A549 (cell line): ENCODE measurements around the gene RRAS. TPM values are rescaled to one million over a fixed set of nuclear protein-coding genes. Genes with fewer than 3 reads are reported as not detected.

ENCODE experiments used
- BHLHE40 ChIP-seq: IDR thresholded peaks from 2 replicates; pipeline ENCODE4 v1.6.1; 2012; ENCODE audit warnings: low read depth, low read length, inconsistent platforms
- CBX8 ChIP-seq: fragments of 200-600 bp; sonication (generic); IDR thresholded peaks from 2 replicates; pipeline ENCODE4 v1.6.1; 2016
- CHD2 ChIP-seq: fragments of 150-350 bp; IDR thresholded peaks from 2 replicates; pipeline ENCODE4 v1.6.1; 2014; ENCODE audit warnings: low read length; ENCODE audit not compliant: partially characterized antibody
- CTCF ChIP-seq: fragments of >200 bp; sonication (Bioruptor Twin); formaldehyde crosslinking; IDR thresholded peaks from 3 replicates; pipeline ENCODE4 v1.5.1; 2016
- E2F6 ChIP-seq: IDR thresholded peaks from 2 replicates; pipeline ENCODE4 v1.6.1; 2012; ENCODE audit warnings: low read depth, borderline replicate concordance
- ESRRA ChIP-seq: fragments of 150-350 bp; IDR thresholded peaks from 2 replicates; pipeline ENCODE4 v1.6.1; 2014; ENCODE audit warnings: mild to moderate bottlenecking, low read length, borderline replicate concordance
- HES2 ChIP-seq: fragments of >200 bp; sonication (Bioruptor Twin); formaldehyde crosslinking; IDR thresholded peaks from 2 replicates; pipeline ENCODE4 v1.6.1; 2016
- HOXA7 ChIP-seq: fragments of 250-450 bp; sonication (Bioruptor Pico); IDR thresholded peaks from 2 replicates; pipeline ENCODE4 v1.5.0; 2020; ENCODE audit warnings: mild to moderate bottlenecking, moderate library complexity
- HOXB13 ChIP-seq: fragments of 250-450 bp; sonication (Bioruptor Pico); IDR thresholded peaks from 2 replicates; pipeline ENCODE4 v1.5.0; 2020; ENCODE audit warnings: low read depth, mild to moderate bottlenecking, moderate library complexity
- HOXB5 ChIP-seq: fragments of 250-450 bp; sonication (Bioruptor Pico); IDR thresholded peaks from 2 replicates; pipeline ENCODE4 v1.5.0; 2020; ENCODE audit warnings: mild to moderate bottlenecking, moderate library complexity
- JUN ChIP-seq, 2 experiments: fragments of >200 bp; sonication (Bioruptor Twin); formaldehyde crosslinking; IDR thresholded peaks; 2 replicates in 1 of 2; 3 replicates in 1 of 2; pipeline ENCODE4 v1.6.1; 2016 to 2017
- JUNB ChIP-seq: fragments of >200 bp; sonication (Bioruptor Twin); formaldehyde crosslinking; IDR thresholded peaks from 2 replicates; pipeline ENCODE4 v1.6.1; 2016
- KDM5A ChIP-seq: fragments of 200-600 bp; sonication (generic); IDR thresholded peaks from 2 replicates; pipeline ENCODE4 v1.6.1; 2016; ENCODE audit warnings: antibody characterized with exemption, mild to moderate bottlenecking
- MAFK ChIP-seq: fragments of 450-650 bp; IDR thresholded peaks from 2 replicates; pipeline ENCODE4 v1.6.1; 2014; ENCODE audit not compliant: partially characterized antibody
- MAZ ChIP-seq: fragments of 150-350 bp; IDR thresholded peaks from 2 replicates; pipeline ENCODE4 v1.6.1; 2014; ENCODE audit warnings: antibody characterized with exemption, low read depth, low read length, borderline replicate concordance
- NPAS2 ChIP-seq: fragments of 250-450 bp; sonication (Bioruptor Pico); IDR thresholded peaks from 2 replicates; pipeline ENCODE4 v1.8.0; 2022; ENCODE audit warnings: mild to moderate bottlenecking, moderate library complexity, borderline replicate concordance
- PBX3 ChIP-seq: IDR thresholded peaks from 2 replicates; pipeline ENCODE4 v1.6.1; 2012
- PHF8 ChIP-seq: fragments of 200-600 bp; sonication (generic); IDR thresholded peaks from 2 replicates; pipeline ENCODE4 v1.6.1; 2016; ENCODE audit warnings: low read depth, mild to moderate bottlenecking, antibody characterized with exemption, moderate library complexity, borderline replicate concordance
- POLR2AphosphoS2 ChIP-seq: conservative IDR thresholded peaks from 2 replicates; pipeline ENCODE4 v1.6.1; 2012; ENCODE audit warnings: low read length, improper control_type of control experiment, inconsistent platforms
- RCOR1 ChIP-seq: fragments of 150-350 bp; IDR thresholded peaks from 2 replicates; pipeline ENCODE4 v1.6.1; 2014; ENCODE audit warnings: antibody characterized with exemption, low read length, low read depth
- REST ChIP-seq: fragments of 200-600 bp; sonication (generic); IDR thresholded peaks from 2 replicates; pipeline ENCODE4 v1.6.1; 2016; ENCODE audit warnings: antibody characterized with exemption, mild to moderate bottlenecking, moderate library complexity
- RFX5 ChIP-seq: fragments of 450-650 bp; IDR thresholded peaks from 2 replicates; pipeline ENCODE4 v1.7.1; 2014; ENCODE audit warnings: antibody characterized with exemption, mild to moderate bottlenecking, moderate library complexity
- RNF2 ChIP-seq: fragments of 200-600 bp; sonication (generic); IDR thresholded peaks from 2 replicates; pipeline ENCODE4 v1.6.1; 2016; ENCODE audit warnings: low read depth, mild to moderate bottlenecking, antibody characterized with exemption, moderate library complexity, borderline replicate concordance
- SREBF2 ChIP-seq: fragments of 450-650 bp; IDR thresholded peaks from 2 replicates; pipeline ENCODE4 v1.6.1; 2014; ENCODE audit warnings: mild to moderate bottlenecking, moderate library complexity
- TP53 ChIP-seq: fragments of 250-450 bp; sonication (Bioruptor Pico); IDR thresholded peaks from 2 replicates; pipeline ENCODE4 v1.5.0; 2021; ENCODE audit warnings: mild to moderate bottlenecking, moderate library complexity
- ZC3H11A ChIP-seq: fragments of 450-650 bp; IDR thresholded peaks from 2 replicates; pipeline ENCODE4 v1.6.1; 2014; ENCODE audit warnings: antibody characterized with exemption, mild to moderate bottlenecking
- ZFP36 ChIP-seq: fragments of 450-650 bp; IDR thresholded peaks from 2 replicates; pipeline ENCODE4 v1.6.1; 2014; ENCODE audit warnings: borderline replicate concordance; ENCODE audit not compliant: partially characterized antibody
- ZNF302 ChIP-seq: fragments of 250-450 bp; sonication (Bioruptor Pico); IDR thresholded peaks from 2 replicates; pipeline ENCODE4 v1.9.0; 2021; ENCODE audit warnings: inconsistent platforms, mild to moderate bottlenecking, moderate library complexity
- polyA plus RNA-seq, 4 experiments: library from polyadenylated mRNA; depleted of rRNA in 3 of 4; stranded (reverse); fragments of >200 nt; fragmentation: RNase III in 1 of 4; extraction: RNeasy Plus Mini Kit Qiagen cat#74134 plus additional on column Dnase treatment in 1 of 4; gene quantifications; 2 replicates in 3 of 4; 3 replicates in 1 of 4; pipeline ENCODE4 v1.2.3, GENCODE V29; 2011 to 2017
- TF ChIP-seq, protein P1 (sequence below): IDR thresholded peaks from 2 replicates; pipeline ENCODE4 v1.6.1; 2012

RRAS gene
- polyA plus RNA-seq, 2 of the 4 experiments (the other 2 are of a cell fraction): 47.6 to 49.2 TPM

- TF ChIP-seq MAFK: no peak
- no peak for TF ChIP-seq ZC3H11A
- no peak for TF ChIP-seq JUNB
- peak; percentile 94 for TF ChIP-seq PHF8
- no peak for TF ChIP-seq HOXB13 (CRISPR knock-in tag)
- TF ChIP-seq TP53 (CRISPR knock-in tag): peak; percentile 95
- TF ChIP-seq RNF2: no peak
- TF ChIP-seq ZFP36: no peak
- TF ChIP-seq MAZ: 0 out of 2 replicates have a peak, but pooled peaks have one; percentile 55
- no peak for TF ChIP-seq SREBF2
- no peak for TF ChIP-seq ESRRA
- TF ChIP-seq E2F6: peak; percentile 51; the same call in 1 of the 2 replicates
- TF ChIP-seq POLR2AphosphoS2: 0 out of 2 replicates have a peak, but pooled peaks have one; percentile 2
- no peak for TF ChIP-seq BHLHE40
- no peak for TF ChIP-seq PBX3
- no peak for TF ChIP-seq ZNF302 (CRISPR knock-in tag)
- TF ChIP-seq HES2: no peak
- TF ChIP-seq, protein P1, sequence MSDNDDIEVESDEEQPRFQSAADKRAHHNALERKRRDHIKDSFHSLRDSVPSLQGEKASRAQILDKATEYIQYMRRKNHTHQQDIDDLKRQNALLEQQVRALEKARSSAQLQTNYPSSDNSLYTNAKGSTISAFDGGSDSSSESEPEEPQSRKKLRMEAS: peak; percentile 98
- TF ChIP-seq NPAS2: no peak; the same call in 1 of the 2 replicates
- no peak for TF ChIP-seq RCOR1
- no peak for TF ChIP-seq KDM5A
- peak; percentile 49; the same call in 1 of the 2 replicates for TF ChIP-seq HOXA7 (CRISPR knock-in tag)
- 0 out of 2 replicates have a peak, but pooled peaks have one; percentile 31 for TF ChIP-seq HOXB5 (CRISPR knock-in tag)
- TF ChIP-seq CTCF: no peak
- no peak for TF ChIP-seq REST
- no peak for TF ChIP-seq CBX8
- no peak for TF ChIP-seq RFX5
- TF ChIP-seq CHD2: no peak
- peak; percentile 63 to 91; a peak in 4 of 5 replicates for TF ChIP-seq JUN (IDR thresholded peaks at IDR 0.05)
Observed at GRCh38 chr19:49677231-49677900, 37.4 kb upstream of the RRAS start, which contains the start of gene PRMT1 (continued).
